GM19463 (cell line): ENCODE data around the gene CREM.
"Not testable (repeated sequence)": the region's sequence is repeated elsewhere in the genome, so short reads cannot be mapped to it uniquely, and the experiment has no call there.

ENCODE experiments used
- ATAC-seq: cut with Tn5 transposase; IDR thresholded peaks from one replicate; pipeline ENCODE4 v1.9.1; 2021; ENCODE audit warnings: mild to moderate bottlenecking, moderate library complexity; ENCODE audit not compliant: unreplicated experiment

CREM gene

DNA sequence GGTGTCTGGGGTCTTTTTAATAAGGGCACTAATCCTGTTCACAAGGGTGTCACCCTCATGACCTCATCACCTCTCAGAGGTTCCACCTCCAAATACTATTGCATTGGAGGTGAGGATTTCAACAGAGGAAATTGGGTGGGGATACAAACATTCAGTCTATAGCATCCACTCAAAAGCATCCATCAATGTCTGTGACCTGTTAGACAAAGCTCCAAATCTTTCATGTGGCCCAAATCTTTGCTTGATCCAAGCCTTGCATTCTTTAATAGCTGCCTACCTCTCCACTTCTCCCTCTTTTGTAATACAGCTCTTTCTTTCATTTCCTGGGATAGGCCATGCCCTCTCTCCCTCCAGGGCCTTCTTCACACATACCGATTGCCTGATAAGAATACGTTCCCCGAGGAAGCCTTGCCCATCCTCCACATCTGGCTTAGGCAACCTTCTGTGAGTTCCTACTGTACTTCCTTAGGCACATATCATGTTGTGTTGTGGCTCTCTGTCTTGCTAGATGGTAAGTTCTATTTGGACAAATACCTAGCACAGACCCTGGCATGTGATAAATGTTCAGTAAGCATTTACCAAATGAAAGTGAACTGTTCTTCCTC, 66.1 kb downstream of the CREM start:
- no peak for ATAC-seq

GRCh38 chr10:35194471-35194870, 67.8 kb downstream of the CREM start:
- ATAC-seq: no peak

DNA sequence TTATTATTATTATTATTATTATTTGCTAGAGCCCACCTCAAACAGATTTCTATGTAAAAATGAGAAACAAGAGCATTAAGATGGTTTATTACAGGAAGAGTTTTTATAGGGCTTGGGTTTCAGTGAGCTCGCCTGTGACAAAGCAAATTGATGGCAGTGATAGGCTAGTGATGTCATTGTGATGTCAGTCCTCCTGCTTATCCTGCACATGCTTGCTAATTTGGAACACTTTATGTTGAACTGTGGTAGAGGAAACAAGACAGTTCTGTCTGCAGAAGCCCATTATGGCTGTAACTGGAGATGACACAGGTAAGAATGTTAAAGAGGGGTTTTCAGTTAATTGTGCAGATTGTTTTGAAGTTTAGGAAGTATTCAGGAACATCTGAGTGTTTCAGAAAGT, 68.3 kb downstream of the CREM start:
- no peak for ATAC-seq

GRCh38 chr10:35195361-35196306, 69.0 kb downstream of the CREM start:
- peak; percentile 95 for ATAC-seq

- ATAC-seq: no peak
Observed at GRCh38 chr10:35200487-35200886, 73.8 kb downstream of the CREM start.

GRCh38 chr10:35201234-35201633, 74.6 kb downstream of the CREM start:
- no peak for ATAC-seq

- ATAC-seq: no peak
Observed at GRCh38 chr10:35202050-35202449, 75.4 kb downstream of the CREM start.

DNA sequence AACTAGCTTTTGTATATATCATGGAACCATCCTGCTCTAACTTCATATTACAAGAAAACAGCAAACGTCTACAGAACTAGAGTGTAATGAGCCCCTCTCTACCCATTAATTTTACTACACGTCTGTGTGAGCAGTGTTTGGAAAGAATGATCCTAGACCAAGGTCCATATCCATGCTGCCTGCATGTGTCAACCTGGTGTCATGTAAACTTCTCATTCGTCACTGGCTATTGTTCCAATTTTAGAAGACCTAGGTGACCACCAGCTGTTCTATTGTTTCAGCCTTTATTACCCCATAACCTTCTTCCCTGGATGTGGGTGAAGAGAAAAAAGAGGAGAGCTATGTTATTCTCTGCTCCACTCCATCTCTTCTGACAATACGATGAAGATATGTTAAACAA, 77.1 kb downstream of the CREM start:
- ATAC-seq: no peak

- no peak for ATAC-seq
Observed at GRCh38 chr10:35204650-35205319, 78.1 kb downstream of the CREM start.

DNA sequence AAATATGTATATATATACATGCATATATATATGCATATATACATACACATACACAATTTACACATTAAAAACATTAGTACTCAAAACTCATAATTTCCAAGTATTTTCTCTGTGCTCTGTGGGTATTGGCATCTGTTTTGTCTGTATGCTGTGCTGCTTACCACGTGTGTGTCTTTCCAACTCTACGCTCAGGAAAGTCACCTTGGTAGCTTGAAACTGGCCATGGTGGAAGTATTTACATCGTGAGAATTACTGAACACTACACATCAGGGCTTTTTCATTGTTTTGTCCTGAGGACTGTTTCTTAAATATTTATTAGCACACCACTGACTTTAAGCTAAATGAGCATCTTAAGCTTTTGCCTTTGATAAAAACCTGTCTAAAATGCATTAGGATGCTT, 79.6 kb downstream of the CREM start:
- ATAC-seq: no peak

DNA sequence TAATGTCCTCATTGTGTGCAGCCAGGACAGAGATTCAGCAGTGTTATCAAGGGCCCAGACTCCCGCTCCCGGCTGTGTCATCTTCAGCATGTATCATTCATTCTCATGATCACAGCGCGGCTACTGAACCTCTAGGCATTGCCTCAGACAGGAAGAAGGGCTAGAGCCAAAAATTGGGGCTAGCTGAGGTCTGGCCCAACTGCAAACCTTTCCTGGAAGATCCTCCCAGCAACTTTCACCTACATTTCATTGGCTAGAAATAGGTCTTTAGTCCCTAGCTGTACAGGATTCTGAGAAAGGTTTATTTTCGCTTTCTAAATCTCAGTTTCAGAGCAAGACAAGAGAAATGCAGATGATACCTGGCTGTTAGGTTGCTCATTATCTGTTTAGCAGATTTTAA, 81.9 kb downstream of the CREM start:
- peak; percentile 87 for ATAC-seq

GRCh38 chr10:35208949-35209613, 82.4 kb downstream of the CREM start:
- peak; percentile 42 for ATAC-seq

GRCh38 chr10:35210961-35211360, 84.3 kb downstream of the CREM start:
- no peak for ATAC-seq

- ATAC-seq: no peak
Observed at GRCh38 chr10:35211390-35211789, 84.7 kb downstream of the CREM start.

- no peak for ATAC-seq
Observed at GRCh38 chr10:35212856-35213255, 86.2 kb downstream of the CREM start.

DNA sequence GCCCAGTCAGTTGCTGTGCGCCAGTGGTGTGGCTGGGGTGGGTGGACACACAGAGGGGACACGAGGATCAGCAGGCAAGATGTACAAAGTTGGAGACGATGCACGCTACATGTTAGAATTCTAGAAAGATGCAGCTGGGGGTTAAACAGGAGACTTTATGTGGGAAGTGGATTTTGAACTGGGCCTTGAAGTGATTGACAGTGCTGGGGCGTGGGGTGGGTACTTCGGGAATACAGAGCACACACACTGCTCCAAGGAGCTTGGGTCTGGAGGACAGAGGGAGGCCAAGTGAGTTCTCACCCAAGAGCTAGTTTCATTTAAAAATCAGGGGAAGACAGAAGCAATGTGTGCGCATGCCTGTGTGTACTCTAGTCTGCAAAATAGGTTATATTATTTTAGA, 87.1 kb downstream of the CREM start:
- no peak for ATAC-seq

GRCh38 chr10:35214607-35215020, 88.0 kb downstream of the CREM start:
- no peak for ATAC-seq

DNA sequence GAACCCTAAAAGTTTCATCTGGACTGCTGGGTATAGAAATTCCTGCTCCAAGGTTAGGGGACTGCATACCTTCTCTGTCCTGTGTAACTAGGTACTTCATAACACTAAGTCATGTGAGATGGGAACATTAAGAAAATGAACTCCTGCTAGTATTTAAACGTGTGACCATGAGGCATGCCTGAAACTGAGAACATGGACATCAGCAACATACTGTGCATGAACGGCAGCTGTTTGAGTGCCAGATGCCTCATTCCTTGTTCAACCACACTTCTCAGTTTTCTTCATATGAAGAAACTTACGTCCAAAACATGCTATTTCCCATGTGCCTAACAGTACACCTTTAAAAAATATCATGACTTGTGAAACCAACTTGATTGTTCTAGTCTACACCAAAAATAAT, 88.5 kb downstream of the CREM start:
- ATAC-seq: no peak

GRCh38 chr10:35216303-35216905, 89.8 kb downstream of the CREM start:
- no peak for ATAC-seq

DNA sequence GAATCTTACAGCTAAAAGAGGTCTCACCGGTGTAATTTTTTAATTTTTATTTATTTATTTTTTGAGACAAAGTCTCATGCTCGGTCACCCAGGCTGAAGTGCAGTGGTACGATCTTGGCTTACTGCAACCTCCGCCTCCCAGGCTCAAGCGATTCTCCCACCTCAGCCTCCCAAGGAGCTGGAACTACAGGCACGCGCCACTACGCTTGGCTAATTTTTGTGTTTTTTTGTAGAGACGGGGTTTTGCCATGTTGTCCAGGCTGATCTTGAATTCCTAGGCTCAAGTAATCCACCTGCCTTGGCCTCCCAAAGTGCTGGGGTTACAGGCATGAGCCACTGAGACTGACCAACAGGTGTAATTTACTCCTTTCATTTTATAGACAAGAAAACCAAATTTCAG, 90.3 kb downstream of the CREM start:
- not testable (repeated sequence) for ATAC-seq

- no peak for ATAC-seq
Observed at GRCh38 chr10:35217455-35217854, 90.8 kb downstream of the CREM start.
